Esophagus squamous epithelium (tissue), 5 donors: ENCODE data around the gene TBX4. TPM values are rescaled to one million over a fixed set of nuclear protein-coding genes. Genes with fewer than 3 reads are reported as not detected.

Source experiments
- DNase-seq: peaks from one replicate; lab custom pipeline; 2025; lab: John Stamatoyannopoulos, UW
- H3K27ac ChIP-seq, 4 donors: fragments of 200-600 bp; sonication (generic); one replicate each; pipeline ENCODE4 v1.5.1; 2016 to 2019; ENCODE audit warnings: mild to moderate bottlenecking in 1 of 4
- H3K27me3 ChIP-seq, 4 donors: fragments of 200-600 bp; sonication (generic); 1 replicate in 3 of 4; 2 replicates in 1 of 4; pipeline versions ENCODE4 v1.5.1 to v1.6.0; 2017 to 2021; ENCODE audit warnings: antibody characterized with exemption in 1 of 4
- H3K36me3 ChIP-seq, 3 donors: fragments of 200-600 bp; sonication (generic); one replicate each; pipeline ENCODE4 v1.5.1; 2016 to 2019
- H3K4me1 ChIP-seq, 3 donors: fragments of 200-600 bp; sonication (generic); one replicate each; pipeline ENCODE4 v1.5.1; 2017 to 2019
- H3K4me3 ChIP-seq, 4 donors: fragments of 200-600 bp; sonication (generic); 1 replicate in 3 of 4; 2 replicates in 1 of 4; pipeline ENCODE4 v1.5.1; 2016 to 2019; ENCODE audit warnings: mild to moderate bottlenecking in 2 of 4, moderate library complexity in 1 of 4
- H3K9me3 ChIP-seq, 3 donors: fragments of 200-600 bp; sonication (generic); one replicate each; pipeline ENCODE4 v1.5.1; 2016 to 2019
- CTCF ChIP-seq, 6 experiments: fragments of 450-650 bp in 4 of 6; fragments of 200-600 bp in 2 of 6; sonication (generic) in 2 of 6; IDR thresholded peaks; one replicate each; pipeline ENCODE4 v1.5.1; 2016 to 2019; ENCODE audit warnings: antibody characterized with exemption in 6 of 6, mild to moderate bottlenecking in 4 of 6, moderate library complexity in 4 of 6
- POLR2A ChIP-seq, 4 donors: fragments of 450-650 bp; IDR thresholded peaks; one replicate each; pipeline ENCODE4 v1.6.1; 2017; ENCODE audit warnings: antibody characterized with exemption in 4 of 4, mild to moderate bottlenecking in 4 of 4, moderate library complexity in 3 of 4
- WGBS, 2 donors: methylation state at CpG; one replicate each; pipeline ENCODE4 v1.1.5; 2018; 5-methylcytosine and 5-hydroxymethylcytosine counted together
- intact Hi-C: fragments of 100-400 bp; cut with DNase I; formaldehyde crosslinking; loops from one replicate; pipeline ENCODE4 v1.15.0; 2022
- total RNA-seq, 4 donors: library from RNA; depleted of rRNA; stranded (reverse); fragments of >200 nt; gene quantifications; one replicate each; pipeline ENCODE4 v1.1.0, GENCODE V29; 2016
- donor health status: DM: yes; HTN: yes; CAD: no.

The TBX4 gene
- total RNA-seq, 4 donors from 2014 or later, result not detected

GRCh38 chr17:61466246-61466645, 14.0 kb downstream of the TBX4 start:
- WGBS, 2 donors, result 57 to 89% methylated on average over 4 to 7 of the region's 7 CpGs
- Histone ChIP-seq H3K36me3 (no peaks in the 10 kb centered on the region), H3K27ac (no peak overlapping the region), H3K9me3 (no peaks in the 10 kb centered on the region), H3K4me3 (no peak overlapping the region), H3K4me1 (peaks cover 5 to 15% (median 11%) of the 10 kb centered on the region in 3 donors), H3K27me3 (peaks cover 0 to 72% (median 7%) of the 10 kb centered on the region in 4 donors)
- intact Hi-C loops, result no loop called here
- TF ChIP-seq POLR2A (IDR thresholded peaks at IDR 0.05) (no peak), CTCF (IDR thresholded peaks at IDR 0.05) (no peak)
- DNase-seq, result no peak

GRCh38 chr17:61467416-61468262, 15.4 kb downstream of the TBX4 start:
- peaks cover 0 to 58% (median 2%) of the 10 kb centered on the region in 4 donors for H3K27me3 ChIP-seq
- intact Hi-C loops, result no loop called here
- DNase-seq, result no peak
- peaks cover 0 to under 1% (median under 1%) of the 10 kb centered on the region in 3 donors for H3K4me1 ChIP-seq
- H3K4me3 ChIP-seq, result no peak overlapping the region
- H3K36me3 ChIP-seq, result no peaks in the 10 kb centered on the region
- no peak overlapping the region for H3K27ac ChIP-seq
- WGBS, 2 donors, result 61 to 82% methylated on average over 9 to 11 of the region's 15 CpGs
- H3K9me3 ChIP-seq, result no peaks in the 10 kb centered on the region
- TF ChIP-seq CTCF (IDR thresholded peaks at IDR 0.05), result no peak
- TF ChIP-seq POLR2A (IDR thresholded peaks at IDR 0.05), result no peak

GRCh38 chr17:61468263-61468907, 16.2 kb downstream of the TBX4 start:
- Histone ChIP-seq H3K4me1 (no peaks in the 10 kb centered on the region), H3K36me3 (no peaks in the 10 kb centered on the region), H3K4me3 (no peak overlapping the region), H3K9me3 (no peaks in the 10 kb centered on the region), H3K27ac (no peak overlapping the region), H3K27me3 (peaks cover 0 to 51% (median 0%) of the 10 kb centered on the region in 4 donors)
- no peak for TF ChIP-seq CTCF (IDR thresholded peaks at IDR 0.05)
- TF ChIP-seq POLR2A (IDR thresholded peaks at IDR 0.05), result no peak
- intact Hi-C loops, result no loop called here
- DNase-seq, result no peak
- 72 to 78% methylated on average over 6 of the region's 8 CpGs for WGBS, 2 donors

- H3K27me3 ChIP-seq, result peaks cover 0 to 44% (median 0%) of the 10 kb centered on the region in 4 donors
- no peaks in the 10 kb centered on the region for H3K9me3 ChIP-seq
- peaks cover 0 to 8% (median 0%) of the 10 kb centered on the region in 3 donors for H3K4me1 ChIP-seq
- WGBS, 2 donors, result 93 to 95% methylated on average over 4 of the region's 6 CpGs
- intact Hi-C loops, result no loop called here
- H3K27ac ChIP-seq, result no peak overlapping the region
- no peak for TF ChIP-seq CTCF (IDR thresholded peaks at IDR 0.05)
- no peak for TF ChIP-seq POLR2A (IDR thresholded peaks at IDR 0.05)
- no peak overlapping the region for H3K4me3 ChIP-seq
- no peak for DNase-seq
- no peaks in the 10 kb centered on the region for H3K36me3 ChIP-seq
These were observed 17.3 kb downstream of the TBX4 start for GRCh38 chr17:61469474-61469873.

GRCh38 chr17:61469949-61470348, 17.7 kb downstream of the TBX4 start:
- Histone ChIP-seq H3K9me3 (no peaks in the 10 kb centered on the region), H3K36me3 (no peaks in the 10 kb centered on the region), H3K27ac (no peak overlapping the region), H3K27me3 (peaks cover 0 to 41% (median 0%) of the 10 kb centered on the region in 4 donors), H3K4me3 (no peak overlapping the region), H3K4me1 (peaks cover 0 to 13% (median under 1%) of the 10 kb centered on the region in 3 donors)
- TF ChIP-seq CTCF (IDR thresholded peaks at IDR 0.05) (no peak), POLR2A (IDR thresholded peaks at IDR 0.05) (no peak)
- intact Hi-C loops, result no loop called here
- no peak for DNase-seq
- WGBS, 2 donors, result 77 to 87% methylated on average over 3 to 4 of the region's 5 CpGs
